ELR (cell line): ENCODE results near the gene VDAC1.
"Not testable (repeated sequence)": the region's sequence is repeated elsewhere in the genome, so short reads cannot be mapped to it uniquely, and the experiment has no call there.

Experiments
- DNase-seq: peaks from one replicate; pipeline ENCODE4 v3.0.0-alpha.2; 2015; ENCODE audit warnings: low read depth

Gene VDAC1

GRCh38 chr5:134004626-134005416 lies at the start of gene VDAC1:
Gene VDAC1, minus strand, starts transcription at chr5:134004975. Its CDS starts 11,963 bp downstream, at chr5:133993012.
- DNase-seq: peak; percentile 88

- peak; percentile 74 for DNase-seq
These were observed 49.1 kb upstream of the VDAC1 start for GRCh38 chr5:134053840-134054338.

- DNase-seq: no peak
These were observed 48.6 kb upstream of the VDAC1 start for GRCh38 chr5:134053314-134053839.

GRCh38 chr5:134051305-134051704 lies 46.5 kb upstream of the VDAC1 start:
- DNase-seq: peak; percentile 47

DNA sequence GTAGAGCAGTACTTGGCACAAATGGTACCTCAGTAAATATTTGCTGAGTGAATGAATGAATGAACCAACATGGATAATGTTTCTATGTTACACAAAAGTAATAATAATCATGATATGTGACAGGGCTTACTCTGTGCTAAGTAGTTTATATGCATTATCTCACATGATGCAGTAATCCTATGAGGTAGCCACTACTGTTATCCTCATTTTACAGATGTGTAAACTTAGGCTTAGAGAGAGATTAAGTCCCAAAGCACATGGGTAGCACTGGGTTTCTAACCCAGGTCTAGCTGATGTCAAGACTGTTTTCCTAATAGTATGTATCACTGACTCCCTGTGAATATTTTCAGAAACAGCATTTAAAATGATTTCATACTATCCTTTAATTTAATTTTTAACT lies 44.1 kb upstream of the VDAC1 start:
- no peak for DNase-seq

- no peak for DNase-seq
These were observed 42.9 kb upstream of the VDAC1 start for GRCh38 chr5:134047687-134048056.

- no peak for DNase-seq
These were observed 42.3 kb upstream of the VDAC1 start for GRCh38 chr5:134046801-134047686.

DNA sequence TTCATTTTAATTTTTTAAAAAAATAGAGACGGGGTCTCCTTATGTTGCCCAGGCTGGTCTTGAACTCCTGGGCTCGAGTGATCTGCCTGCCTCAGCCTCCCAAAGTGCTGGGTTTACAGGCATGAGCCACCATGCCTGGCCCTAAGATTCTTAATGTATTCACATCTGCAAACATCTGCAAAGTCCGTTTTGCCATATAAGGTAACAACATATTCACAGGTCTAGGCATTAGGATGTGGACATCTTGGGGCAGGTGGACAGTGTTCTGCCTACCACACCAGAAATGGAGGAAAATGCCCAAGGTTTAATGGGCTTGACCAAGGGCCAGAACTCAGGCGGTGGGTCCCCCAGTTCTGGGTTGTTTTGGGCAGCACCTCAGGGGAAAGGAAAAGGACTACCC lies 41.6 kb upstream of the VDAC1 start:
- no peak for DNase-seq

DNA sequence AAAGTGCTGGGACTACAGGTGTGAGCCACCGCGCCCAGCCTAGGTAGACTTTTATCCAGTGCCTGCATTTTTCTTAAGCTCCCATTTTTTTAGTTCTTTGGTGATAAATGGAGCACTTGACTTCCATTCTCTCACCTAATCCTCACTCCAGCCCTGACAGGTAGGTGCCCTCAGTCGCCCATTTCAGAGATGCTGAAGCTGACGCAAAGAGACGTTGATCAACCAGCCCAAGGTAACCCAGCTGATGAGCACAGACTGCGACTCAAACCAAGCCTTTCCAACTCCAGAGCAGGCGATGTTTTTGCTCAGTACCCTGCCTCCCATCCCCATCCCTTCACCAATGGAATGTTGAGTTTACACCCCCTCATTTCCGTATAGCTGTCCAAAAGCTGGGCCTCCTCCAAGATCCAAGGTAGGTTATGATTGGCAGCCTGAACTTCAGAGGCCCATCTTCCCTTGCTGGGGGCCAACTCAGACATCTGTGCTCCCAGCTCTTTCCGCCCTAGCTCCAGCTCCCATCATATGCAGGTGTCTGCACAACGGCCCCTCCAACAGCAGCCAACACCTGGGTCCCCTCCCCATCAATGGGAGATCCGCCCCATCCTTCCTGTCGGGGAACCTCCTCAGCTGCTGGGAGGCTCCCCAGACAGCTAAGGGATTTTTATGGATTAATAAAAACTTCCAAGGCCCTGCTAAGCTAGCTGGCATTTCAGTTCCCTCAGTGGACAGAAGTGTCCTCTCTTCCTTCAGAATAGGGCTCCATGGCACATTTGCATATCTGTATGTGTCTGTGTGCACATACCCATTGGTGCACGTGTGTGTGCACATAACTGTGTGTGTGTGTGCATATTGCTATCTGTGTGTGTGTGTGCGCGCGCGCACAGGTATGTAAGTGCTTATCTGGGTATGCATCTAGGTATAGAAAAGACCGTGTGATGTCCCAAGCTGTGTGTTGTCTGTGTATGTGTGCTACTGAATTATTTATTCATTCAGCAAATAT lies 39.3 kb upstream of the VDAC1 start:
- DNase-seq: no peak

DNA sequence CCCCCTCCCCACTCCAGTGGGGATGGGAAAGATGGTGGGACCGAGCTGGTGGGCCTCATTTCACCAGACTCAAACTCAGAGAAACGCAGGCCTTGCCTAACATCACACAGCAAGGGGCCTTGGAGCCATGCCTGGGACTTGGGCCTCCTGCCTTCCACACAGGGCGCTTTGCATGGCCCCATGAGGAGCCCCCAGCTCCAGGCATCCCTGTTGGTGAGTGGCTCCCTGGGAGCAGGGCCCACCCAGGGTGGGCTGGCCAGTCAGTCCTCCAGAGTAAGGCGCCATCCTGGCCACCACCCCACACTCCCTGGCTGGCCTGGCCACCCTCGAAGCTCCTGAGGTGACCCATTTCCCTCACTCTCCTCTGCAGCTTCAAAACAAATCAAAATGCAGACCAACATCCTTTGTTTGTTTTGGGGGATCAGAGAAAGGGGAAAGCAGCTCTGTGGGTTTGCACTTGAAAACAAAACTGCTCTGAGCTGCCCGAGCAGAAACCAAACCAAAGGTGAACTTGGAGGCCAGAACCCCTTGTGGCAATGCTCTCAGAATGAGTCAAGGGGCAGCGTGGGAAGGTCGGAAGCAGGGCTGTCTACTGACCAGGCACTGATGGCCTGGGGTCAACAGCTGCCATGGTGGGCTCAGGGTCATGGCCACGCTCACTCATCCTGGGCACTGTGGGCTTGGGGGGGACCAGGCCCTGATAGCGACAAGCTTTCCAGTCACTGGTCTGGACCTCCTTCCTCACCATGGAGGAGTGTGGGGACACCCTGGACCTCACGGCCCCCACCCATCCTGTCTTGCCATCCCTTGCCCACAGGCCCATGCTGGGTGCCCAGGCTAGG lies 37.0 kb upstream of the VDAC1 start:
- DNase-seq: peak; percentile 12

DNA sequence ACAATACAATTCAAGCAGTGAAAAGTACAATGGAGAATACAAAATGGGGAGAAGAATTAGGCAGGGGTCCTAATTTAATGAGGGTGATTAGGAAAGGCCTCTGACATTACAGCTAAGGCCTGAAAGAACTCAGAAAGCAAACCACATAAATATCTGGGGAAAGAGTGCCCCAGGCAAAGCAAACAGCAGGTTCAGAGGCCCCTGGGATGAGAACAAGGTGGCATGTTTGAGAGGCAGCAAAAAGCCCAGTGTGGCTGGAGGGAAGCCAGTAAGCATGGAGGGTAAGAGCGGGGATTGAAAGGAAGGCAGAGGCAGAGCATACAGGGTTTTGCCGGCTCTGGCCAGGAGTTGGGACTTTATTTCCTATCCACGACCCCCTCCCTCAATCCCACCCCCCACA lies 33.4 kb upstream of the VDAC1 start:
- no peak for DNase-seq

DNA sequence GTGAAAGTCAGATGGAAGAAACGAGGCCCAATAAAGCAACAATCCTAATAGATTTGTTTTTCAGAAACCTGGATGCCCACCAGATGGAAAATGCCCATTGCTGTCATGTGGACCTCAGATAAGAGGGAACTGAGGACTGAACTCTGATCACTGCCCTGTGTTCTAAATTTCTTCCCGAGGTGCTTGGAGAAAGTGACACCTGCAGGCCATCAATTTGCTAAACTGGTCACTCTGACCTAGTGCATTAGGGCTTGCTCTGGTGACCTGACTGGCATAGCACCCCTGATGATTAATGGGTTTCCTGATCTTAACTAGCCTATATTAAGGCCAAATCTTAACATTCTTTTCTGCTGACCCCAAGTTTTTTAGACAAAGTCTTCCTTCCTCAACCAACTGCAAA lies 32.4 kb upstream of the VDAC1 start:
- no peak for DNase-seq

DNA sequence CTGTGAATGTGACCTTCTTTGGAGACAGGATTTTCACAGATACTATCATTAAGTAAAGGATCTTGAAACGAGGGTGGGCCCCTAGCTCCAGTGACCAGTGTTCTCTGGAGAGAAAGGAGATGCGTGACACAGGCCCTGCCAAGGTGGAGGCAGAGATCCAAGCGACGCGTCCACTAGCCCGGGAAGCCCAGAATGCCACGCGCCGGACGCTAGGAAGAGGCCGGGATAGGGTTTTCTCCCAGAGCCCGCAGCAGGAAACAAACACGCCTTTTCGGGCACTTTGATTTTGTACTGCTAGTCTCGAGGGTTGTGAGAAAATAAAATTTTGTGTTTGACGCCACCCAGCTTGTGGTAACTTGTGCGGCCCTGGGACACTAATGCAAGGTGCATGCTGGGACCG lies 29.6 kb upstream of the VDAC1 start:
- DNase-seq: no peak

DNA sequence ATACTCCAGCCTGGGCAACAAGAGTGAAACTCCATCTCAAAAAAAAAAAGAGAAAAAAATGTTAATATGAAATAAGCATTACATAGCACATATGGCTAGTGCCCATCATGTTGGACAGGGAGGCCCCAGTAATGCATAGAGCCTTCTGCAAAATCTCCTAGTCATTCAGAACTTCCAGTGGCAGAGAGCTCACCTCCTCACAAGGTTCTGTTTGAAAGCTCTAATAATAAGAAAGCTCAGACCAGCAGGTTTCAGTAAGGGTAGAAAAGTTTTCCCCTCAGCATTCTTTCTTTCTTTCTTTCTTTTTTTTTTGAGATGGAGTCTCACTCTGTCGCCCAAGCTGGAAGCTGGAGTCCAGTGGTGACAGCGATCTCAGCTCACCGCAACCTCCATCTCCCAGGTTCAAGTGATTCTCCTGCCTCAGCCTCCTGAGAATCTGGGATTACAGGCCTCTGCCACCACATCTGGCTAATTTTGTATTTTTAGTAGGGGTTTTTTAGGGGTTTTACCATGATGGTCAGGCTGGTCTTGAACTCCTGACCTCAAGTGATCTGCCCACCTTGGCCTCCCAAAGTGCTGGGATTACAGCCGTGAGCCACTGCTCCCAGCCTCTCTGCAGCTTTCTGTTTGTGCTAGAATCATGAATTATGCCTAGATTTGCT lies 25.7 kb upstream of the VDAC1 start:
- DNase-seq: not testable (repeated sequence)

DNA sequence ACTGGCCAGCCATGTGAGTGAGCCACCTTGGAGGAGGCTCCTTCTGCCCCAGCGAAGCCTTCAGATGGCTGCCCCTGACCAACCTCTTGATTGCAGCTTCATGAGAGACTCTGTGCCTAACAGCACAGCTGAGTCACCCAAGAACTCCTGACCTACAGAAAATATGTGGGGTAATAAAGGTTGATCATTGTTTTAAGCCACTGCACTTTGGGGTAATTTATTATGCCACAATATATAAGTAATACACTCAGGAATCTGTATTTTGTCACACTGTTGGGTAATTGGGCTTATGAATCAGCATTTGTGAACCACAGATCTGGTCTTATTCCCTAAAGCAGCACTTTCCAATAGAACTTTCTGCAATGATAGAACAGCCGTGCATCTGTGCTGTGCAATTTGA lies 24.4 kb upstream of the VDAC1 start:
- DNase-seq: peak; percentile 97

- DNase-seq: no peak
These were observed 23.7 kb upstream of the VDAC1 start for GRCh38 chr5:134028496-134028895.

- DNase-seq: no peak
These were observed 22.5 kb upstream of the VDAC1 start for GRCh38 chr5:134027288-134027615.

- DNase-seq: peak; percentile 84
These were observed 21.9 kb upstream of the VDAC1 start for GRCh38 chr5:134026521-134027287.

GRCh38 chr5:134025786-134026185 lies 21.0 kb upstream of the VDAC1 start:
- DNase-seq: no peak
